ENCODE data around the gene TAS1R2.
A peak's percentile ranks its signal among the peaks of the same experiment; 100 is the strongest.

TAS1R2 gene

DNA sequence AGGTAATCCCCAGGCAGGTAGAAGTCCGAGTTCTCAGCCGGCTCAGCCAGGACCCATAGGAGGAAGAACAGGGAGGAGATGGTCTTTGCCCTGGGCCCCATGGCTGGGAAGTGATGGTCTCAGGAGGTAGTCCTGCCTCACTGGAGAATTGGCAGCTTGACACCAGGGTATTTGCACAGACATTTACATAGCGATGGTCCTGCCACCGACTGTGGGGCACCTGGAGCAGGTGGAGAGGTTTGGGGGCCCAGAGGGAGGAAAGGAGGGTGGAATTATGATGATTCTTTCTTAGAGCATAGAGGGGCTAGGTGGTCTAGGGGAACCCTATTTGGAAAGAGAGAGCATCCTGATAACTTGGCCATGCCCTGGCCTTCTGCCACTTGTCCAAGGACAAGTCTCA is at the start of gene TAS1R2:
TSS of gene TAS1R2 (minus strand) at position 101 of the 400 bp plus-strand sequence. CDS start at position 101, 0 bp downstream.
- H3K9me3 ChIP-seq (ENCODE audit: low read depth, low read length) = no peaks in the 10 kb centered on the region
- no peaks in the 10 kb centered on the region for H3K36me3 ChIP-seq (ENCODE audit: insufficient read depth, low read length)
- H3K9ac ChIP-seq (ENCODE audit: insufficient read length) = no peak within 1 kb of the TSS
- TF ChIP-seq EZH2 (IDR thresholded peaks at IDR 0.05) (no peak), POLR2AphosphoS5 (IDR thresholded peaks at IDR 0.05; ENCODE audit: borderline replicate concordance, low read depth, low read length) (no peak), FOXP2 (optimal IDR thresholded peaks at IDR 0.05; ENCODE audit: control extremely low read depth, extremely low read length, insufficient read depth) (no peak)
- no peak for DNase-seq (ENCODE audit: low read depth, low spot score)
- no peak within 1 kb of the TSS for H3K4me3 ChIP-seq
- H3K27ac ChIP-seq = no peak within 1 kb of the TSS

DNA sequence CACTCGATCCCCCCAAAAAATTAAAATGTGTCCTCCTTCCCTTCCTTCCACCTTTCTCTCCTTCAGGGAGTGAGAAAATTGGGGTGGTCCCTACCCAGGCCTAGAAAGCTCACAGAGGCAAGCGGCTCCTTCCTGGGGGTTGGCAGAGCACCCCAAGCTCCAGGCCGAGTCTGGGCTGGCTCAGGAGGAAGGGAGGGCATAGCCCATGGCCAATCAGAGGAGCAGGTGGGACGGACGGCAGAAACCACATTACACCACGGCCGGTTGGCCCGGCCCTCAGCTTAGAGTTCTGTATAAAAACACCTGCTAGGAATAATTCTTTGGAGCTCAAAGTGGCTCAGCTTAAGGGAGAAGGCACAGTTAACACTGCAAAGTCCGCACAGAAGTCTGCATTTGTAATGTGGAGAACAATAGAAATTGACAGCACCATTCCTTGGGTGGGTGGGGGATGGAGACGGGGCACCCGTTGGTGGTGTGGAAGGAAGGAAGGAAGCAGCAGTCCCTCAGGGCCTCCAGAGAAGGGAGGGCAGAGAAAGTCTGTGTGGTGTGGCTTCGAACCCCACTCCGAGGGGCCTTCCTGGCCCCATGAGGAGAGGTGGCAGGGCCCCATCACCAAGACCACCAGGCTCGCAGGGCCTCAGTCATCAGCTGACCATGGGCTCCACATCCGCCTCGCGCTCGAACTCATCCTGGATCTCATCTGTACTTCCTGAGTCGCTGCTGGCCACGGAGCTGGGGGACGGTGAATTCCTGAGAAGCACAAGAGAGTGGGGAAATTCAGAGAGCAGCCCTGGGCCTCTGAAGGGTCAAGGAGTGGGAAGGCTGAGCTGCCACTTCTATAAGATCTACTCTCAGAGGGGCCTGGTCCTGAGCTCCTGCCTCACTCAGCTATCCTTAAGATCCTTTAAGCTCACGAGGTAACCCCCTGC is 48.7 kb upstream of the TAS1R2 start:
- no peak for DNase-seq (ENCODE audit: low read depth, low spot score)
- no peak overlapping the region for H3K4me3 ChIP-seq
- TF ChIP-seq FOXP2 (optimal IDR thresholded peaks at IDR 0.05; ENCODE audit: control extremely low read depth, extremely low read length, insufficient read depth) = no peak
- TF ChIP-seq EZH2 (IDR thresholded peaks at IDR 0.05) = no peak
- no peak for TF ChIP-seq POLR2AphosphoS5 (IDR thresholded peaks at IDR 0.05; ENCODE audit: borderline replicate concordance, low read depth, low read length)
- peak overlapping the region; percentile 67 for H3K27ac ChIP-seq
- H3K9ac ChIP-seq (ENCODE audit: insufficient read length) = peak overlapping the region; percentile 32
- no peaks in the 10 kb centered on the region for H3K9me3 ChIP-seq (ENCODE audit: low read depth, low read length)
- H3K36me3 ChIP-seq (ENCODE audit: insufficient read depth, low read length) = peaks cover 42% of the 10 kb centered on the region; the same call in 1 of the 2 replicates

DNA sequence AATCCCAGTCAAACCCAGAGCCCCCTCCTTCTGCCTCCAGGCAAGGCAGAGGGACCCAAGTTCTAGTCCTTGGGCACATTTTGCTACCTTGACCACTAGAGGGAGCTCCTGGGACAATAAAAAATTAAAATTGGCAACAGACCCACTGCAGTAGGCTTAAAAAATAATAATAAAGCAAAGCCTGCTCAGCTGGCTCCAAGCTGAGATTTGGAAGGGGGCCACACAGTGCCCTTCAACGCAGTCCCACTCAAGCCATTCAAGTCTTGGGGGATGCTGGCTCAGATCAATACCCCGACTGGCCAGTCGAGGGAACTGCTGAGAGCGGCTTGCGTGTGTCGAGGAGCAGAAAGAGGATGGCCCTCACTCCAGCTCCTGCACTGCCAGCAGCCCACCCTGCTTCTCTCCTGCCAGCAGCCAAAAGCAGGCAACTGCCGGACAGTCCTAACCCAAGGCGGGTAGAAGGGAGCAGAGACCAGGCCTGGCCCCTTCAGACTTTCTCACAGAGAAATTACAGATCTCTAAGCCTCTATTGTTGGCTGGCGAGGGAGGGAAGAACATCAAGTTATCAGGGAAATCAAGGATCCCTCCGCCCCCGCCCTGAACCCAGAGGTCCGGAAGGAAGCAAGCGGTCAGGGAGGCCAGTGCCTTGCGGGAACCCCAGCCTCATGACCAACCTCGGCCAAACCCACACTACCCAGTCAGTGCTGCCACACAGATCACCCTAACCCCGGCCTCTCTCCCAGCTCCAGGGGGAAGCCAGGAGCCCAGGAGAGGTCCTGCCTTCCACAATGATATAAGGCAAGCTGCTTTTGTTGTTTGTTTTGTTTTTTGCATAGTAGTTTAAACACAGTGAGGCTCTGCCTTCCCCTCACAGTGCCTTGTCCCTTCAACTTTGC is 47.8 kb upstream of the TAS1R2 start:
- no peak for TF ChIP-seq FOXP2 (optimal IDR thresholded peaks at IDR 0.05; ENCODE audit: control extremely low read depth, extremely low read length, insufficient read depth)
- no peak for TF ChIP-seq POLR2AphosphoS5 (IDR thresholded peaks at IDR 0.05; ENCODE audit: borderline replicate concordance, low read depth, low read length)
- no peak for TF ChIP-seq EZH2 (IDR thresholded peaks at IDR 0.05)
- H3K27ac ChIP-seq = peak overlapping the region; percentile 67; the same call in 1 of the 2 replicates
- H3K36me3 ChIP-seq (ENCODE audit: insufficient read depth, low read length) = peaks cover 38% of the 10 kb centered on the region; the same call in 1 of the 2 replicates
- no peak overlapping the region for H3K4me3 ChIP-seq
- peak; percentile 65 for DNase-seq (ENCODE audit: low read depth, low spot score)
- no peaks in the 10 kb centered on the region for H3K9me3 ChIP-seq (ENCODE audit: low read depth, low read length)
- H3K9ac ChIP-seq (ENCODE audit: insufficient read length) = peak overlapping the region; percentile 32

DNA sequence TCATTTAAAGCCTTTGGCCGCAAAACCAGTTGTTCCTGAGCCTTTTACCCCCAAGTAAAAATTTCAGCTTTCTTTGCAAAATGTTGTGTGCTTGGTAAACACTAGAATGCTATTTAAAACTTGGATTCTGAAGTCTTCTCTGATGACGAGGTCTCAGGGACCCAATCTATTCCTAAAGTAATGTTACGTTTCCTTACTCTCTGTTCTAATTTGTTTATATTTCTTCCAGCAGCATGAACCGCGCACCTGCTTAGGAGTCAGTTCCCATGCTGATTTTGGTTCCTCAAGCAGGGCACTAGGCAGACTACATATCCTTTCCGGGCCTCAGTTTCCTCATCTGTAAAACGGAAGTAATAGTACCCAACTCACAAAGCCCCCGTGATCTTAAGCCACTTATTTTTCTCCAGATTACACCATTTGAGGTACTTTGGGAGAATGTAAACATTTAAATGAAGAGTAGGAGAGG is 43.9 kb upstream of the TAS1R2 start:
- H3K36me3 ChIP-seq (ENCODE audit: insufficient read depth, low read length) = peaks cover 11% of the 10 kb centered on the region; the same call in 1 of the 2 replicates
- no peak overlapping the region for H3K27ac ChIP-seq
- peak overlapping the region; percentile 77 for H3K4me3 ChIP-seq
- TF ChIP-seq POLR2AphosphoS5 (IDR thresholded peaks at IDR 0.05; ENCODE audit: borderline replicate concordance, low read depth, low read length) (no peak), FOXP2 (optimal IDR thresholded peaks at IDR 0.05; ENCODE audit: control extremely low read depth, extremely low read length, insufficient read depth) (no peak), EZH2 (IDR thresholded peaks at IDR 0.05) (no peak)
- no peak for DNase-seq (ENCODE audit: low read depth, low spot score)
- H3K9me3 ChIP-seq (ENCODE audit: low read depth, low read length) = no peaks in the 10 kb centered on the region
- peak overlapping the region; percentile 46 for H3K9ac ChIP-seq (ENCODE audit: insufficient read length)

DNA sequence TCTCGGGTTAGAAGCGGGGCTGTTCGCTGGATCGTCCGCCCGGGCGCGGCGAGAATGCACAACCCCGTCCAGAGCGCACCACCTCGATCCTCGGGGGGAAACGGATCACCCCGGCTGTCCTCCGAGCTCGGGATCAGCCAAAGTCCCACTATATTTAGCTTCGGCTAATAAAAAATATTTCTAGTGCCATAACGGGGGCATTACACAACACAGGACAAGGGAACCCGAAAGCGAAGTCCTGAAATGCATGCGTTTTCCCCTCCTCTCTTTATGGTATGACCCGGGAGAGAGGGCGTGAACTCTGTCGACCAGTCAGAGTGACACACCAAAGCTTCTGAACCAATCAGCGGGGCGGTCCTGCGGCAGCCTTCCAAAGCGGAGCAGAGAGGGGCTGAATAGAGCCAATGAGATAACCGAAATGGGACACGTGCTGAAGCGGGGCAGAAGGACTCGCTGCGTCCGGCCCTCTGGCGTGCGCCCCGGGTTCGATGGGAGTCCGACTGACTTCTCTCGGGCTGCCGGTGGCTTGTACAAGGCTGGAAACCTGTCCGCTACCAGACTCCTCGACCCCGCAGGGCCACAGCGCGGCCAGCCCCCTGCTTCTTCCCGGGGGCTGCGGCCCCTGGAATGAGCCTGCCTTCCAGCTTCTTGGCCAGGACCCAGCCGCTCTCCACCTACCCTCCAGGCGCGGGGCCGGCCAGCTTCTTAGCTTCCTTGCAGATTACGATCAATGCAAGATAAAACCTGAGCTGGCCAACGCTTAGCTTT is 43.2 kb upstream of the TAS1R2 start, which contains the start of gene ALDH4A1:
TSS of gene ALDH4A1 (minus strand) at position 33 of the 768 bp plus-strand sequence. CDS start at position 1, 32 bp downstream.
- peak within 1 kb of the TSS; percentile 77 for H3K4me3 ChIP-seq
- no peaks in the 10 kb centered on the region for H3K9me3 ChIP-seq (ENCODE audit: low read depth, low read length)
- H3K9ac ChIP-seq (ENCODE audit: insufficient read length) = peak within 1 kb of the TSS; percentile 76
- peak; percentile 92 for DNase-seq (ENCODE audit: low read depth, low spot score)
- H3K27ac ChIP-seq = peak within 1 kb of the TSS; percentile 83
- no peak for TF ChIP-seq EZH2 (IDR thresholded peaks at IDR 0.05)
- TF ChIP-seq POLR2AphosphoS5 (IDR thresholded peaks at IDR 0.05; ENCODE audit: borderline replicate concordance, low read depth, low read length) = peak; percentile 76; the same call in 1 of the 2 replicates
- peaks cover 5% of the 10 kb centered on the region; the same call in 1 of the 2 replicates for H3K36me3 ChIP-seq (ENCODE audit: insufficient read depth, low read length)

DNA sequence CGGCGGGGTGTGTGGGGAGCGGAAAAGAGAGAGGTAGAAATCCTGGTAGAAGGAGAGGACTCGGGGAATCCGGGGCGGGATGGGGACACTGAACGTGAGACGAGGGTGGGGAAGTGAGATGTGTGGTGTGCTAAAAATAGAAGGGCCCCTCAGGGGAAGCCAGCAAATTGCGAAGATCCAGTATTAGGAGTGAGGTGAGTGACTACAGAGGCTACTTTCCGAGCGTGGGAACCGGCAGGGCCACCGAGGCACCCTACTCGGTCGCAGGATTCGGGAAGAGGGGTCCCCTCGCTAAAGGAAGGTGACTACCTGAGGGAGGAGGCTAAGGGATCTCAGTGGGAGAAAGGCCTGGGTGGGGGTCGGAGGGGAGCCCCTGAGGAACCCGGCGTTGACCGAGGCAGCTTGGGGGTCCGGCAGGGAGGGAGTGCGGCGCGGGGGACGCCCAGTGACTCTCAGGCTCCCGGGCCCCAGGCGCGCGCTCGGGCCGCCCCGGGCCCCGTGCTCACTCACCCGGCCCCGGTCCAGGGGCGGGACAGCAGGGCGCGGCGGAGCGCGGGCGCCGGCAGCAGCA is 42.6 kb upstream of the TAS1R2 start:
- Histone ChIP-seq H3K27ac (no peak overlapping the region), H3K9ac (ENCODE audit: insufficient read length) (peak overlapping the region; percentile 76), H3K36me3 (ENCODE audit: insufficient read depth, low read length) (peaks cover 5% of the 10 kb centered on the region; the same call in 1 of the 2 replicates), H3K4me3 (peak overlapping the region; percentile 77), H3K9me3 (ENCODE audit: low read depth, low read length) (no peaks in the 10 kb centered on the region)
- DNase-seq (ENCODE audit: low read depth, low spot score) = no peak
- TF ChIP-seq FOXP2 (optimal IDR thresholded peaks at IDR 0.05; ENCODE audit: control extremely low read depth, extremely low read length, insufficient read depth) (no peak), EZH2 (IDR thresholded peaks at IDR 0.05) (no peak), POLR2AphosphoS5 (IDR thresholded peaks at IDR 0.05; ENCODE audit: borderline replicate concordance, low read depth, low read length) (no peak)

Measured in SK-N-MC (cell line).